IPS DF 4.7 (cell line): ENCODE results near the gene PSMG4.

Experiments
- DNase-seq: peaks from one replicate; pipeline ENCODE4 v3.0.0-alpha.2; 2013; ENCODE audit warnings: low spot score; ENCODE audit errors: extremely low read depth

PSMG4 gene

GRCh38 chr6:3305831-3306230 is 47.1 kb downstream of the PSMG4 start:
- DNase-seq, result no peak

GRCh38 chr6:3306848-3307247 is 48.1 kb downstream of the PSMG4 start:
- no peak for DNase-seq

GRCh38 chr6:3307436-3307835 is 48.7 kb downstream of the PSMG4 start:
- DNase-seq, result no peak

GRCh38 chr6:3308106-3308505 is 49.4 kb downstream of the PSMG4 start:
- no peak for DNase-seq

GRCh38 chr6:3309391-3310050 is 50.8 kb downstream of the PSMG4 start:
- no peak for DNase-seq

GRCh38 chr6:3310051-3310448 is 51.3 kb downstream of the PSMG4 start:
- no peak for DNase-seq

- DNase-seq, result no peak
Observed at GRCh38 chr6:3310703-3311102, 52.0 kb downstream of the PSMG4 start.

- no peak for DNase-seq
Observed at GRCh38 chr6:3311826-3312225, 53.1 kb downstream of the PSMG4 start.

- no peak for DNase-seq
Observed at GRCh38 chr6:3312604-3313231, 54.0 kb downstream of the PSMG4 start.

- DNase-seq, result no peak
Observed at GRCh38 chr6:3314176-3314575, 55.4 kb downstream of the PSMG4 start.

- DNase-seq, result no peak
Observed at GRCh38 chr6:3314621-3315467, 56.1 kb downstream of the PSMG4 start.

GRCh38 chr6:3315841-3316240 is 57.1 kb downstream of the PSMG4 start:
- no peak for DNase-seq

- DNase-seq, result no peak
Observed at GRCh38 chr6:3316331-3316730, 57.6 kb downstream of the PSMG4 start.

GRCh38 chr6:3316818-3317217 is 58.1 kb downstream of the PSMG4 start:
- no peak for DNase-seq
